Endodermal cell (in vitro differentiated cells): ENCODE data around the gene TRAP1. TPM values are rescaled to one million over a fixed set of nuclear protein-coding genes. Genes with fewer than 3 reads are reported as not detected.

ENCODE experiments used
- DNase-seq: peaks from one replicate; pipeline ENCODE4 v3.0.0-alpha.2; 2017
- H3K27ac ChIP-seq: 2 replicates; pipeline ENCODE4 v1.5.1; 2013; ENCODE audit warnings: mild to moderate bottlenecking, low read depth, low read length, moderate library complexity
- H3K27me3 ChIP-seq: 2 replicates; pipeline ENCODE4 v1.6.1; 2013; ENCODE audit warnings: mild to moderate bottlenecking, low read length, moderate library complexity; ENCODE audit not compliant: insufficient read depth, control insufficient read depth, poor library complexity, severe bottlenecking
- H3K36me3 ChIP-seq: 2 replicates; pipeline ENCODE4 v1.7.0; 2013; ENCODE audit warnings: mild to moderate bottlenecking, low read length, moderate library complexity; ENCODE audit not compliant: control insufficient read depth, insufficient read depth
- H3K4me1 ChIP-seq: one replicate; pipeline ENCODE4 v1.7.0; 2013; ENCODE audit warnings: low read length; ENCODE audit not compliant: control insufficient read depth, insufficient read depth
- H3K4me3 ChIP-seq: 2 replicates; pipeline ENCODE4 v1.5.1; 2013; ENCODE audit warnings: mild to moderate bottlenecking, low read length, moderate library complexity
- H3K9ac ChIP-seq: 2 replicates; pipeline ENCODE4 v1.6.1; 2013; ENCODE audit warnings: mild to moderate bottlenecking, low read length, moderate library complexity; ENCODE audit not compliant: poor library complexity, severe bottlenecking; ENCODE audit errors: extremely low read depth
- H3K9me3 ChIP-seq: 2 replicates; pipeline ENCODE4 v1.6.1; 2013; ENCODE audit warnings: mild to moderate bottlenecking, low read length, moderate library complexity; ENCODE audit not compliant: control insufficient read depth
- H3K27ac Mint-ChIP-seq: 2 replicates; pipeline ENCODE4 v1.8.0; 2020; ENCODE audit warnings: mixed read lengths
- H3K27me3 Mint-ChIP-seq: 2 replicates; pipeline ENCODE4 v1.8.0; 2021; ENCODE audit warnings: mild to moderate bottlenecking, mixed read lengths; ENCODE audit not compliant: insufficient read depth
- H3K36me3 Mint-ChIP-seq: 2 replicates; pipeline ENCODE4 v1.8.0; 2020; ENCODE audit warnings: low read depth, mixed read lengths
- H3K4me1 Mint-ChIP-seq: 2 replicates; pipeline ENCODE4 v1.8.0; 2020; ENCODE audit warnings: mixed read lengths
- H3K4me3 Mint-ChIP-seq: 2 replicates; pipeline ENCODE4 v1.8.0; 2020; ENCODE audit warnings: mild to moderate bottlenecking, moderate library complexity, mixed read lengths
- H3K9me3 Mint-ChIP-seq: 2 replicates; pipeline ENCODE4 v1.8.0; 2020; ENCODE audit warnings: mild to moderate bottlenecking, mixed read lengths
- CTCF ChIP-seq: fragments of 200-600 bp; sonication (generic); conservative IDR thresholded peaks from 2 replicates; pipeline ENCODE4 v1.5.0; 2021; ENCODE audit warnings: antibody characterized with exemption, mild to moderate bottlenecking
- WGBS, 2 experiments: methylation state at CpG; one replicate each; pipeline versions ENCODE4 v1.1.5 to v1.1.7; 2013; ENCODE audit warnings: missing lambda C conversion rate in 2 of 2, mixed read lengths in 1 of 2; ENCODE audit not compliant: insufficient coverage in 1 of 2, insufficient read length in 1 of 2; 5-methylcytosine and 5-hydroxymethylcytosine counted together
- total RNA-seq, 2 donors: library from RNA; stranded (reverse); fragmentation: NEBNext Ultra II Directional in 1 of 2; extraction: Animal tissue kit (Norgen Biotek cat#: 25700) in 1 of 2; gene quantifications; 2 replicates in 1 of 2; 3 replicates in 1 of 2; pipeline ENCODE4 v1.2.1, GENCODE V29; 2021

The TRAP1 gene
- total RNA-seq, 2 donors from 2014 or later = 144 to 156 TPM

- Histone ChIP-seq H3K9me3 (no peaks in the 10 kb centered on the region), H3K4me3 (peak overlapping the region; percentile 18), H3K27me3 (no peaks in the 10 kb centered on the region), H3K27ac (peak overlapping the region; percentile 6), H3K4me1 (peaks cover 8% of the 10 kb centered on the region), H3K36me3 (peaks cover 7% of the 10 kb centered on the region), H3K9ac (peak overlapping the region; percentile 30)
- 73 to 100% methylated on average over 1 to 3 of the region's 3 CpGs for WGBS, 2 experiments
- peaks cover 4% of the 10 kb centered on the region for H3K9me3 Mint-ChIP-seq
- H3K4me3 Mint-ChIP-seq = no peak overlapping the region
- peaks cover 5% of the 10 kb centered on the region for H3K36me3 Mint-ChIP-seq
- H3K27ac Mint-ChIP-seq = peak overlapping the region; percentile 82
- peak; percentile 65 for DNase-seq
- TF ChIP-seq CTCF = no peak
- peaks cover 15% of the 10 kb centered on the region for H3K4me1 Mint-ChIP-seq
- H3K27me3 Mint-ChIP-seq = no peaks in the 10 kb centered on the region
Measured at GRCh38 chr16:3637371-3637923, 79.9 kb downstream of the TRAP1 start.

DNA sequence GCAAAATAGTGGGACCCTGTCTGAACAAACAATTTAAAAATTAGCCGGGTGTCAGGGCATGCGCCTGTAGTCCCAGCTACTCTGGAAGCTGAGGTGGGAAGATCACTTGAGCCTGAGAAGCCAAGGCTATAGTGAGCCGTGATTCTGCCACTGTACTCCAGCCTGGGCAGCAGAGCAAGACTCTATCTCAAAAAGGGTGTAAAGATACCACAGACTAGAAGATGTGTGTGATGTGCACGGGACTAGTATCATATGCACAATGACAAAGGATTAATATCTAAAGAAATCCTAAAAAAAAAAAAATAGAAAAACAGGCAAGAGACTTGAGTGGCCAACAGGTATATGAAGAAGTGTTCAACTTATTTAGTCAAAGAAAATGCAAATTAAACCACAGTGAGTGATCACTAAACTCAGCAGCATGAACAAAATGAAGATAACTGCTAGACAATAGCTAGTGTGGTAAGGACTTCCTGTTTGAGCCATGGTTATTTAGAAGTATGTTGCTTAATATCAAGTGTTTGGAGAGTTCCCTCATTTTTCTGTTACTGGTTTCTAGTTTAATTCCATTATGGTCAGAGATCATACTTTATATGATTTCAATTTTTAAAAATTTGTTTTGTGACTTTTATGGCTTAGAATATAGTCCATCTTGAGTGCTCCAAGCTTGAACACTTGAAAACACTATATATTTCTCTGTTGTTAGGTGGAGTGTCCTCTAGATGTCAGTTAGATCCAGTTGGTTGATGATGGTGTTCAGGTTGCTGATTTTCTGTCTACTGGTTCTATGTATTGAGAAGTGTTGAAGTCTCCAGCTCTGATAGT is 91.2 kb downstream of the TRAP1 start:
- Histone ChIP-seq H3K9ac (no peak overlapping the region), H3K27me3 (no peaks in the 10 kb centered on the region), H3K36me3 (no peaks in the 10 kb centered on the region), H3K9me3 (no peaks in the 10 kb centered on the region), H3K4me3 (no peak overlapping the region), H3K27ac (no peak overlapping the region), H3K4me1 (no peaks in the 10 kb centered on the region)
- H3K4me3 Mint-ChIP-seq = no peak overlapping the region
- peaks cover under 1% of the 10 kb centered on the region for H3K36me3 Mint-ChIP-seq
- no peaks in the 10 kb centered on the region for H3K27me3 Mint-ChIP-seq
- 77 to 95% methylated on average over 3 of the region's 4 CpGs for WGBS, 2 experiments
- peaks cover 1% of the 10 kb centered on the region for H3K4me1 Mint-ChIP-seq
- no peak overlapping the region for H3K27ac Mint-ChIP-seq
- no peaks in the 10 kb centered on the region for H3K9me3 Mint-ChIP-seq
- DNase-seq = no peak
- no peak for TF ChIP-seq CTCF

GRCh38 chr16:3625331-3625730 is 92.0 kb downstream of the TRAP1 start:
- H3K4me1 Mint-ChIP-seq = peaks cover 1% of the 10 kb centered on the region
- 92 to 97% methylated on average over 5 of the region's 5 CpGs for WGBS, 2 experiments
- H3K9me3 Mint-ChIP-seq = no peaks in the 10 kb centered on the region
- no peak overlapping the region for H3K4me3 Mint-ChIP-seq
- no peaks in the 10 kb centered on the region for H3K27me3 ChIP-seq
- no peak for DNase-seq
- no peak overlapping the region for H3K4me3 ChIP-seq
- no peaks in the 10 kb centered on the region for H3K9me3 ChIP-seq
- peaks cover 2% of the 10 kb centered on the region for H3K36me3 Mint-ChIP-seq
- H3K27ac ChIP-seq = no peak overlapping the region
- H3K9ac ChIP-seq = no peak overlapping the region
- H3K4me1 ChIP-seq = no peaks in the 10 kb centered on the region
- H3K27me3 Mint-ChIP-seq = no peaks in the 10 kb centered on the region
- no peaks in the 10 kb centered on the region for H3K36me3 ChIP-seq
- H3K27ac Mint-ChIP-seq = no peak overlapping the region
- TF ChIP-seq CTCF = no peak
